NB4 (cell line): ENCODE measurements around the gene ST6GALNAC3.
"Not testable (repeated sequence)": the region's sequence is repeated elsewhere in the genome, so short reads cannot be mapped to it uniquely, and the experiment has no call there.

Source experiments
- DNase-seq: peaks from one replicate; pipeline ENCODE4 v3.0.0; 2010; ENCODE audit warnings: low read depth
- H3K4me3 ChIP-seq: one replicate; pipeline ENCODE4 v1.5.1; 2011; ENCODE audit warnings: mild to moderate bottlenecking, low read depth, low read length, moderate library complexity
- CTCF ChIP-seq: IDR thresholded peaks from one replicate; pipeline ENCODE4 v1.5.1; 2012; ENCODE audit warnings: low read depth, low read length
- MAX ChIP-seq: IDR thresholded peaks from 2 replicates; pipeline ENCODE4 v1.6.1; 2011; ENCODE audit warnings: low read depth, low read length
- MYC ChIP-seq: IDR thresholded peaks from 2 replicates; pipeline ENCODE4 v1.6.1; 2011; ENCODE audit warnings: low read depth, low read length
- POLR2A ChIP-seq: IDR thresholded peaks from 2 replicates; pipeline ENCODE4 v1.6.1; 2011; ENCODE audit warnings: mild to moderate bottlenecking; ENCODE audit not compliant: insufficient read length; ENCODE audit errors: extremely low read depth

The ST6GALNAC3 gene

GRCh38 chr1:76113446-76113845 is 38.9 kb downstream of the ST6GALNAC3 start:
- no peak overlapping the region for H3K4me3 ChIP-seq
- no peak for TF ChIP-seq MYC
- TF ChIP-seq CTCF = no peak
- TF ChIP-seq POLR2A = no peak
- no peak for TF ChIP-seq MAX
- DNase-seq = no peak

- TF ChIP-seq CTCF = no peak
- no peak for TF ChIP-seq MAX
- no peak for TF ChIP-seq MYC
- TF ChIP-seq POLR2A = no peak
- H3K4me3 ChIP-seq = no peak overlapping the region
Measured at GRCh38 chr1:76115171-76115570, 40.6 kb downstream of the ST6GALNAC3 start.

GRCh38 chr1:76121850-76122249 is 47.3 kb downstream of the ST6GALNAC3 start:
- no peak for DNase-seq
- TF ChIP-seq CTCF (no peak), MAX (no peak)
- H3K4me3 ChIP-seq = no peak overlapping the region

More at GRCh38 chr1:76115171-76115570, 40.6 kb downstream of the ST6GALNAC3 start:
- no peak for DNase-seq

- TF ChIP-seq MAX (no peak), CTCF (no peak), POLR2A (no peak), MYC (no peak)
- H3K4me3 ChIP-seq = no peak overlapping the region
- no peak for DNase-seq
Measured at GRCh38 chr1:76122271-76122670, 47.7 kb downstream of the ST6GALNAC3 start.

- H3K4me3 ChIP-seq, DNase-seq: not testable (repeated sequence)
Measured at GRCh38 chr1:76123411-76124064, 49.0 kb downstream of the ST6GALNAC3 start.

GRCh38 chr1:76124196-76124595 is 49.6 kb downstream of the ST6GALNAC3 start:
- no peak overlapping the region for H3K4me3 ChIP-seq
- TF ChIP-seq MAX = no peak
- TF ChIP-seq POLR2A = no peak
- TF ChIP-seq CTCF = no peak
- no peak for TF ChIP-seq MYC
- DNase-seq = no peak
